ENCODE results near the gene KRTAP17-1.
"Not testable (repeated sequence)": the region's sequence is repeated elsewhere in the genome, so short reads cannot be mapped to it uniquely, and the experiment has no call there.

The KRTAP17-1 gene

DNA sequence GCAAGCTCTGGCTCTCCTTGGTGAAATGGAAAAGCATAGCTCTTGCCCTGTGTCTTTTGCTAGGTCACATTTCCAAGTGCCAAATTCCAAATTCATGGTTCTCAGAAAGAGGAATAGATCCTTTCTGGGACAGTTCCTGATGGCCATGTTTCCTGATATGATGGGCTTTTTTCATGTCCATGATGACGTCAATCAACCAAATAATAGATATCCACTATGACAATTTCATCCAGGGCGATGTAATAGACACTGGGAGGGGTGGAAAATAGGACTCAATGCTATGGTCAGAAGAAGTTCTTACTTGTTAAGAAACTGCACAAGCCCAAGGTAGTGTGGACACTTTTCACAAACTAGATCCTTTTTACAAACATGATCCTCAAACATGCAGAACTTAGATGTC is 35.7 kb upstream of the KRTAP17-1 start:
- TF ChIP-seq, protein P1, sequence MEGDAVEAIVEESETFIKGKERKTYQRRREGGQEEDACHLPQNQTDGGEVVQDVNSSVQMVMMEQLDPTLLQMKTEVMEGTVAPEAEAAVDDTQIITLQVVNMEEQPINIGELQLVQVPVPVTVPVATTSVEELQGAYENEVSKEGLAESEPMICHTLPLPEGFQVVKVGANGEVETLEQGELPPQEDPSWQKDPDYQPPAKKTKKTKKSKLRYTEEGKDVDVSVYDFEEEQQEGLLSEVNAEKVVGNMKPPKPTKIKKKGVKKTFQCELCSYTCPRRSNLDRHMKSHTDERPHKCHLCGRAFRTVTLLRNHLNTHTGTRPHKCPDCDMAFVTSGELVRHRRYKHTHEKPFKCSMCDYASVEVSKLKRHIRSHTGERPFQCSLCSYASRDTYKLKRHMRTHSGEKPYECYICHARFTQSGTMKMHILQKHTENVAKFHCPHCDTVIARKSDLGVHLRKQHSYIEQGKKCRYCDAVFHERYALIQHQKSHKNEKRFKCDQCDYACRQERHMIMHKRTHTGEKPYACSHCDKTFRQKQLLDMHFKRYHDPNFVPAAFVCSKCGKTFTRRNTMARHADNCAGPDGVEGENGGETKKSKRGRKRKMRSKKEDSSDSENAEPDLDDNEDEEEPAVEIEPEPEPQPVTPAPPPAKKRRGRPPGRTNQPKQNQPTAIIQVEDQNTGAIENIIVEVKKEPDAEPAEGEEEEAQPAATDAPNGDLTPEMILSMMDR (IDR thresholded peaks at IDR 0.05), result no peak
- Histone ChIP-seq H3K27me3 (no peaks in the 10 kb centered on the region), H3K4me1 (no peaks in the 10 kb centered on the region), H3K9me3 (peaks cover 0 to 2% (median 0%) of the 10 kb centered on the region in 3 donors), H3K36me3 (no peaks in the 10 kb centered on the region), H3K4me3 (no peak overlapping the region), H3K27ac (no peak overlapping the region)
- intact Hi-C loops (cut with DNase I; ENCODE audit: low total_unique reads), result no loop called here
- no peak for DNase-seq

DNA sequence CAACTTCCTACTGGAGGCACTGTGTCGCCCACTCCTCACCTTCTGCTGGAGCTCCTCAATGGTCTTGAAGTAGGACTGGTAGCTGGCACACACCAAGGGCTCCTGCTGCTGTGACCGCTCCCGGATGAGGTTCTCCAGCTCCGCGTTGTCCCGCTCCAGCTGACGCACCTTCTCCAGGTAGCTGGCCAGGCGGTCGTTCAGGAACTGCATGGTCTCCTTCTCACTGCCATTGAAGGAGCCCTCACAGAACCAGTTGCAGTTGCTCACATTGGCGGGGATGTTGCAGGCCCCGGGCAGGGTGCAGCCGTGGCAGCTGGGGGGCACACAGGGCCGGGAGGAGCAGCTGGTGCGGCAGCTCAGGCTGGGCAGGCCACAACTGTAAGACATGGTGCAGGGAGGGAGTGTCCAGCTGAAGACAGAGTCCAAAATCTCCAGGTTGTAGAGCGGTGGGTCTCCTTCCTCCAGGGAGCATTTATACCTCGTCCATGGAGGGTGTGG is 34.9 kb upstream of the KRTAP17-1 start, which contains the start of gene KRT33A:
TSS of gene KRT33A (minus strand) at position 448 of the 498 bp plus-strand sequence. CDS start at position 387, 61 bp downstream.
- H3K4me3 ChIP-seq; DNase-seq; H3K27me3 ChIP-seq; H3K9me3 ChIP-seq; H3K4me1 ChIP-seq; H3K27ac ChIP-seq; H3K36me3 ChIP-seq; intact Hi-C loops (cut with DNase I; ENCODE audit: low total_unique reads): not testable (repeated sequence)

DNA sequence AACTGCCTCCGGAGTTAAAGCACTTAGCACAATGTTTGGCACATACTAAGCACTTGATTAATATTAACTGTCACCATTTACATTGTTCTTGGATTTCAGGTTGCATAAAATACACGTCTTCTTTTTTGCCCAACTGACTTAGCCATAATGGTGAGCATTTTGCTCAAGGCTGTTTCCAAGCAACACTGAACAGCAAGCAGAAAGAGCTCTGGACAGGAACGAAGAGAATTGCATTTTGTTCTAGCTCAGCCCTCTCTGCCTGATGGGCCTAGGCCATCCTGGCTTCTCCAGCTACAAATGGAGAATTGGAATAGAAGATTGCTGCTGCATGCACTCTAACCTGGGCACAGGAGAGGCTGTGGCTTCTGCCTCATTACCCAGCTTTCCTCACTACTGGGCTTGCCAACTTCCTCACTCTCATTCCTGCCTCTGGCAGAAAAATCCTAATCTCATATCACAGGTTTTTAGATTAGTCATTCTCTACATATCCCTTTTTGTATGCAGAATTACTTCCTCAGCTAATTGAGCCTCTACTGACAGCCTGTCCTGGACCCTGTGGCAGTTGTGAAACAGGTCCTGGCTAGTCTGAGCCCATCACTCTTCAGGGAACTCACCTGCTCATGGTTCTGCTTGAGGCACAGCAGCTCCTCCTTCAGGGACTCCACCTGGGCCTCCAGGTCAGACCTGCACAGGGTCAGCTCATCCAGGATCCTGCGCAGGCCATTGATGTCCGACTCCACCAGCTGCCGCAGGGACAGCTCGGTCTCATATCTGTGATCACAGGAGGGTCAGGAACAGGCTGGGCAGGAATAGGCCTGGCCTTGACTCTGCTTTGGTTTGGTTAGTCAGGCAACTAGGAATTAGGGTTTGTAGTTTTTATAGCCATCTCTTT is 32.6 kb upstream of the KRTAP17-1 start:
- H3K27me3 ChIP-seq, result no peaks in the 10 kb centered on the region
- no peak overlapping the region for H3K27ac ChIP-seq
- no peaks in the 10 kb centered on the region for H3K9me3 ChIP-seq
- no peak for DNase-seq
- TF ChIP-seq, protein P1 (IDR thresholded peaks at IDR 0.05), result no peak
- H3K36me3 ChIP-seq, result no peaks in the 10 kb centered on the region
- intact Hi-C loops (cut with DNase I; ENCODE audit: low total_unique reads), result no loop called here
- H3K4me1 ChIP-seq, result no peaks in the 10 kb centered on the region
- H3K4me3 ChIP-seq, result no peak overlapping the region

DNA sequence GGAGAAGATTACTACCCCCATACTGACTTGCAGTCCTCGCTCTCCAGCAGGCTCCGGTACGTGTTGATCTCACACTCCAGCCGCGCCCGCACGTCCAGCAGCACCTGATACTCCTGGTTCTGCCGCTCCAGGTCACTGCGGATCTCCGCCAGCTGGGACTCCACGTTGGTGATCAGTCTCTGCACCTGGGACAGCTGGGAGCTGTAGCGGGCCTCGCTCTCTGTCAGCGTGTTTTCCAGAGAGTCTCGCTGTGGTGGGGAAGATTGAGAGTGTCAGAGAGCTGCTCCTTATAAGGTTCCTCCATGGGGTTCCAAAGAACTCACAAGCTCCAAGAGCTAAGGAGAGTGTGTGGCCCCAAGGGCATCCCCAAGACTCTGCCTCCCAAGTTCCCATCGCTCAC is 30.9 kb upstream of the KRTAP17-1 start:
- H3K27ac ChIP-seq; intact Hi-C loops (cut with DNase I; ENCODE audit: low total_unique reads); H3K9me3 ChIP-seq; H3K4me1 ChIP-seq; DNase-seq; H3K4me3 ChIP-seq; H3K27me3 ChIP-seq; H3K36me3 ChIP-seq: not testable (repeated sequence)

DNA sequence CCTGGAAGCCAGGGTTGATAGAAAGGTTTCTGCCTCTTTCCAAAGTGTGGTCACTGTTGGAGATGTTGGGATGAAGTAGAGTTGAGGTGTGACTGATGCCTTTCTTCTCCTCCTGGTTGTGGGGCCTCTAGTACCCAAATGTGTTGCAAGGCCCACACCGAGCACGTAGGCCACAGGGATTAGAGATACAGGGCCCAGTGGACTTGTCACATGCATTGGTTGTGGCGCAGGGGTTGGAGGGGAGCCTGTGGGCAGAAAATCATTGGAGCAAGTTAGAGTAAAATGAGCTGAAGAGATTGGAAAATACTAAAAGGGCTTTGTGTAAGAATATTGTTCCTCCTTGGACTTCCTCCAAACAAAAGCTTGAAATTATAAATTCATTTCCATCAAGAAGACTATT is 30.5 kb upstream of the KRTAP17-1 start:
- no peaks in the 10 kb centered on the region for H3K4me1 ChIP-seq
- intact Hi-C loops (cut with DNase I; ENCODE audit: low total_unique reads), result no loop called here
- H3K27me3 ChIP-seq, result no peaks in the 10 kb centered on the region
- H3K27ac ChIP-seq, result no peak overlapping the region
- H3K36me3 ChIP-seq, result no peaks in the 10 kb centered on the region
- TF ChIP-seq, protein P1 (IDR thresholded peaks at IDR 0.05), result no peak
- H3K9me3 ChIP-seq, result no peaks in the 10 kb centered on the region
- no peak for DNase-seq
- H3K4me3 ChIP-seq, result no peak overlapping the region

DNA sequence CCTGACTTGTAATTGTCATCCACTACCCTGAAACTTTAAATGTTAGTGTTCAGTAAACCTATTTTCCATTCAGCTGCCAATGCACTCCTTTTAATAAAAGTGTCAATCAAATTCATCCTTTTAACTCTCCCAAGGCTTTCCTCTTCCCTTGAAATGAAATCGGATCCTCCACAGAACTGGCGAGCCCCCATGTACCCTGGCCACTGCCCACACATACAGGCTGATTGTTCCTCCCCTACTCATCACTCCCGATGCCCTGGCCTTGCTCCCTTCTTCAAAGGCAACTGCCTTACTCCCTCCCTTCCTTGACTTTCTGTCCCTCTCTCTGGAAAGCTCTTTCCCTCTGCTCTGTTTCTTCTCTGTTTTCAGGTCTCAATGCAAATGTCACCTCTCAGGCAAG is 27.5 kb upstream of the KRTAP17-1 start:
- TF ChIP-seq, protein P1 (IDR thresholded peaks at IDR 0.05), result no peak
- Histone ChIP-seq H3K9me3 (no peaks in the 10 kb centered on the region), H3K4me1 (peaks cover 0 to 4% (median 0%) of the 10 kb centered on the region in 4 donors), H3K36me3 (no peaks in the 10 kb centered on the region), H3K27ac (no peak overlapping the region), H3K27me3 (no peaks in the 10 kb centered on the region), H3K4me3 (no peak overlapping the region)
- intact Hi-C loops (cut with DNase I; ENCODE audit: low total_unique reads), result no loop called here
- no peak for DNase-seq
